Measurements from ENCODE around the gene PAM.

The PAM gene

DNA sequence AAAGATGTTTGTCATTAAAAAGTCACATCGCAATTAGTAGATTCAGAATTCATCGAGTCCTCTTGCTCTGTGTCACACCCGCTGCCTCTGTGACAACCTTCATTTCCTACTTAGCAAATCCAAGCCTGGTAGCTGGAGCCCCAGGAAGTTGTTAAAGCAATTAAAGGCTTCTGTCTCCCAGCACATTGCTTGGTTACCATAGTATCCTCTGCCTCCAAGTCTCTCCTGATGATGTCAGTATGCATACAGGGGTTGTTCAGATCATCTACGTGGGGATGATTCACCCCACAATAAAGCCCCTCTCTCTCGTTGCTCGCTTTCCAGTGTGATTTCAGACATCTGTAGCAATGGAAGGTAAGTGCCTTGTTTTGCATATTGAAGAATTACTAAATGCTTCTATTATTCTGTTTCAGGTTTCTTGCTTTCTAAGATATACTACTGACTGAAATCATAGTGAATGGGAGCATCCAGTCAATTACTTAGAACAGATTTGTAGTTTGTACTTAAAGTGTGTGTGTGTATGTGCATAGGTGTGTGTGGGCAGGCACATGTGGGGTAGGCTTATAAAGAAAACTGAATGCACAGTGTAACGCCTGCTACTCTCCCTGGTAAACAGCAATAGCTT lies 52.9 kb downstream of the PAM start:
- no peak for TF ChIP-seq ZFX (IDR thresholded peaks at IDR 0.05; ENCODE audit: borderline replicate concordance)
- no peak for TF ChIP-seq CTCF (IDR thresholded peaks at IDR 0.05)
- H3K27ac ChIP-seq = no peak overlapping the region

DNA sequence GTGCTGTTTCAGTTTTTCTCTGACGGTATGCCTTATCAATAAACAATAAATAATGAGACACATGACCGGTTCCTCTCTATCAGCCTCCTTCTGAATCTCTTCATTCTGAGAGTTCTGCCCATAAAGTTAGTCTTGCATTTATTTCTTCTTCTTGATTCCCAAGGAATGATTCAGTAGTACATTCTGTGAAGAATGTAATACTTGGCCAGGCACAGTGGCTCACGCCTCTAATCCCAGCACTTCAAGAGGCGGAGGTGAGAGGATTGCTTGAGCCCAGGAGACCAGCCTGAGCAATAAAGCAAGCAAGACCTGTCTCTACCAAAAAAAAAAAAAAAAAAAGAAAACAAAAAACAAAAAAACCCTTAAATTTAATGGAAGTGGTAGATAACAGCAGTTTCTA lies 53.9 kb downstream of the PAM start:
- TF ChIP-seq CTCF (IDR thresholded peaks at IDR 0.05) (no peak), ZFX (IDR thresholded peaks at IDR 0.05; ENCODE audit: borderline replicate concordance) (no peak)
- no peak overlapping the region for H3K27ac ChIP-seq

DNA sequence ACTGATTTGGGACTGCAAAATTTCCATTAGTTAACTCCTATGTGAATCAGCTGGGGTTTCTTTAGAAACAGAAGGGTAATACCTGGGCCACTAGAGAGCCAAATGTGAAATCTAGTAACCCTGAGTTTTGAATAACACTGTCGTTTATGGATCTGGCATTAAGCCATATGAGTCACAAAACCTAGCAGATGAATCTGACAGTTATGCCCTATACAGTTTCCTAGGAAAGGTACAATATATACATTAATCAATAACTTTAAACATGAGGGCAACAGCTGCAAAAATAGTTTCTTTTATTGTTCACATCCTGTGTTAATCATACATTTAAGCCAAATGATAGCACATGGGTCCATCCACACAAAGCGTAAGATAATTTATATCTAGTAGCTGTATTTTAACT lies 56.9 kb downstream of the PAM start:
- no peak for TF ChIP-seq ZFX (IDR thresholded peaks at IDR 0.05; ENCODE audit: borderline replicate concordance)
- no peak for TF ChIP-seq CTCF (IDR thresholded peaks at IDR 0.05)
- no peak overlapping the region for H3K27ac ChIP-seq

DNA sequence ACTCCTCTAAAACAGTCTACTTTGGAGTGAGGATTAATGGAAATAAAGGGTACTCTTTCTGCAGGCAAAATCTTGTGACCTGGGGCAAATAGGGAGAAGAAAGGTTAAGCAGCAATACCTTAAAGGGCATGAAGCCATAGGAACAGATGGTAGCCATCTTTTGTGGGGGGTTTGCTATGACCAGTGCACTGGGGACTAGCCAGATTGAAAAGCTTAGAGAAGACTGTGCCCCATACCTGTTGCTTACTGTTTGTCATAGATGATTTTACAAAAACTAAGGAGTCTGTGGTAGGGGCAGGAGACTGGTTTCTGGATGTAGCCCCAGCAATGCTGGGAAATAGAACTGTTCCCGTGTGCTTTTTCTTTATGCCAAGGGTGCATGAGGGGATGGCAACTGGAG lies 58.6 kb downstream of the PAM start:
- no peak overlapping the region for H3K27ac ChIP-seq
- no peak for TF ChIP-seq ZFX (IDR thresholded peaks at IDR 0.05; ENCODE audit: borderline replicate concordance)
- TF ChIP-seq CTCF (IDR thresholded peaks at IDR 0.05) = no peak

DNA sequence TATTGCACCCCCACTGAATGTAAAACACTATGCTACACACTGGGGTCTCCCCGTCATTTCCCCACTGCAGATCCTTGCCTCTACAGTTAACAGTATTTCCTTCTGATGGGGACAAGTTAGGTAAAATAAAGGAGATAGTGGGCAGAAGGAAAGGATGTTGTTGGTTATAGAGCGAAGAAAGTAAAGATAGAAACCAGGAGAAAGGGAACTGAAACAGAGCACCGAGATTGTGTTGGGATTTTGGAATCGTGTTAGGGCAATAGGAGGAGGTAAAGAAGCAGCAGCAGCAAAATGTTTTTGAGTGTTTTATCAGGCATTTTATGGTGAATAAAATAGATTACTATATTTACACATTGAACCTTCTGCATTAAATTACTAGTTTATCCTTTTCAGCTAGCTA lies 60.0 kb downstream of the PAM start:
- TF ChIP-seq CTCF (IDR thresholded peaks at IDR 0.05) (no peak), ZFX (IDR thresholded peaks at IDR 0.05; ENCODE audit: borderline replicate concordance) (no peak)
- H3K27ac ChIP-seq = no peak overlapping the region

DNA sequence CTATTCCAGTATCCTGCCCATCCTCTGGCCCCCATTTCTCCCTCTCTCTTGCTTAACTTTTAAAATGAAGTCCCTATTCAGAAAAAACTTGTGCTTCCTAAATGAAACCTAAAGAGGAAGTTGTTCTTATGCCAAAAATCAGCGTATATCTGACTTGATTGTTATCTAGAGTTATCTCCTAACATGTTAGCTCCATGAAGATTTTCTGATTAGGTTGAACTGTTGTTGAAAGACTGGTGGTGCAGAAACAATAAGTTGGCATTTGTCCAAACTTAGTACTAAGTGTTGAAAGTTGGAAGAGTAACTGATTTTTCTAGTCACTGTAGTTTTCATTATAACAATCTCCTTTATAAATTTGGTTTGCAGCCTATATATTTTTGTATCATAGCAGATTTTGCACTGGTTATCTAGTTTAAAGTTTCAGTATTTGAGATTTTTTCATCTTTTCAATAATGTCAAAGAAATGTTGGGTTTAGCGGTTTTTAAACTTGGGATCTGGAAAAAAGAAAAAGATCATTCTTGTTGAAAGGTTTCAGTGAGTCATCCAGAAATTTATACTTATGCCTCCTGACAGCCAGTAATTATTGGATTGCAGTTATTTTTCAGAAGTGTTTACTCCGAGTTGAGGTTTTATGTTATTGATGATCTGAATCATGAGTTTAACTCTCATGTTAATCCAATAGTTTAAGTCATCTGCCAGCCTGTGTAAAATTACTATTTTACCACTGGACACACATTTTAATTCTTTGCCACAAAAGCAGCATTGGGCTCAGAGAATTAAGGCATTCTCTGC lies 60.6 kb downstream of the PAM start:
- no peak overlapping the region for H3K27ac ChIP-seq
- TF ChIP-seq CTCF (IDR thresholded peaks at IDR 0.05) (no peak), ZFX (IDR thresholded peaks at IDR 0.05; ENCODE audit: borderline replicate concordance) (no peak)

DNA sequence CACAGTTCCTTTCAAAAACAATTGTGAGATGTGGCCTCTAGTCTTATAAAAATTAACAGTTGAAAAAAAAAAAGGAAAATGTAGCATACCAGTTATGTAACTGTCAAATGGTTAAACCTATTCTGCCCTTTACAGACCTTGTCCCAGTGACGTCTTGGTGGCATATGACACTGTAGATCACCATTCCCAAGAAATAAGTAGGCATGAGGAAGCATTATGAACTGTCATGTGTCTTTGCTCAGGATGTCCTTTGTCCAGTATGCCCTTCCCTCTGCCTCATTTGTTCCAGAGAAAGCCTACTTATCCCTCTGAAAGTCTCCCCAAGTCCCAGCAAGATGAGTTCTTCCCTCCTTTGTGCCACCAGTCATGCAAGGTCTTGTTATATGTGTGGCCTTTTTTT lies 63.2 kb downstream of the PAM start:
- TF ChIP-seq CTCF (IDR thresholded peaks at IDR 0.05) (no peak), ZFX (IDR thresholded peaks at IDR 0.05; ENCODE audit: borderline replicate concordance) (no peak)

More for the DNA sequence above, 63.2 kb downstream of the PAM start:
- no peak overlapping the region for H3K27ac ChIP-seq

All from 22Rv1 (cell line).